ENCODE data around the gene AHCYL2. TPM values are rescaled to one million over a fixed set of nuclear protein-coding genes. Genes with fewer than 3 reads are reported as not detected.
A peak's percentile ranks its signal among the peaks of the same experiment; 100 is the strongest.

AHCYL2 gene
- total and polyA plus RNA-seq, 2 donors (not counting 3 experiments of a cell fraction or from before 2014, with no cell fraction given): 10.8 to 13.5 TPM

- Histone ChIP-seq H3K4me3 (replicated peaks in 1 of 3; ENCODE audit: insufficient read depth in 1 of 3, low read depth in 1 of 3, low read length in 3 of 3) (peak overlapping the region; percentile 74 to 94 (median 79)), H3K4me2 (ENCODE audit: insufficient read depth, low read length) (peak overlapping the region; percentile 79), H4K20me1 (replicated peaks; ENCODE audit: control insufficient read depth, extremely low read depth, insufficient read depth, low read length) (no peaks in the 10 kb centered on the region), H3K4me1 (ENCODE audit: control insufficient read depth, extremely low read depth, insufficient read depth, low read length) (peaks cover 22% of the 10 kb centered on the region), H3K79me2 (ENCODE audit: control insufficient read depth, insufficient read depth, low read length) (peaks cover 2% of the 10 kb centered on the region), H3K9ac (replicated peaks; ENCODE audit: extremely low read depth, insufficient read depth, low read length) (peak overlapping the region; percentile 76), H3K27ac (ENCODE audit: insufficient read depth, low read depth, low read length) (peak overlapping the region; percentile 10), H3K27me3 (ENCODE audit: control insufficient read depth in 2 of 2, insufficient read depth in 2 of 2, low read length in 2 of 2) (no peaks in the 10 kb centered on the region), H3K36me3 (ENCODE audit: control insufficient read depth in 2 of 2, extremely low read depth in 1 of 2, insufficient read depth in 2 of 2, low read length in 2 of 2) (no peaks in the 10 kb centered on the region), H3K9me3 (replicated peaks; ENCODE audit: control insufficient read depth, insufficient read depth, low read length) (no peaks in the 10 kb centered on the region), H2AFZ (ENCODE audit: low read depth, low read length) (peak overlapping the region; percentile 92), H3K9me1 (replicated peaks; ENCODE audit: control insufficient read depth, extremely low read depth, insufficient read depth, low read length) (no peaks in the 10 kb centered on the region)
- ChIA-PET POLR2A (interaction anchor here (0.6 kb wide), 1 partner anchor 675 kb away, joined by 5 read pairs; no protein-coding TSS in a partner anchor), CTCF (interaction anchor here (0.7 to 1.7 kb wide), 19 partner anchors 8 to 422 kb away, joined by 3 to 16 read pairs (median 4); no protein-coding TSS in a partner anchor)
- no TSS peak for BruUV-seq (replicated peaks)
- dilution Hi-C loops (cut with MboI; ENCODE audit: extremely low pct_ligation_motif_present, low sequenced_read_pairs): no loop called here
- peak; percentile 72 for DNase-seq (ENCODE audit: low read depth, low spot score)
- FAIRE-seq: no peak
- TF ChIP-seq POLR2A (IDR thresholded peaks at IDR 0.05; ENCODE audit: low read depth, low read length) (peak; percentile 46), POLR2AphosphoS5 (IDR thresholded peaks at IDR 0.05; ENCODE audit: insufficient read depth, low read depth, low read length) (no peak)
- intact Hi-C loops (cut with micrococcal nuclease): loop anchor here (1.0 kb wide), 1 partner anchor 46 kb away; no protein-coding TSS in a partner anchor
These were observed 538 bp downstream of the AHCYL2 start for GRCh38 chr7:129225206-129225930.

GRCh38 chr7:129225931-129226572, 1.2 kb downstream of the AHCYL2 start:
- Histone ChIP-seq H3K79me2 (ENCODE audit: control insufficient read depth, insufficient read depth, low read length) (peaks cover 2% of the 10 kb centered on the region), H3K36me3 (ENCODE audit: control insufficient read depth in 2 of 2, extremely low read depth in 1 of 2, insufficient read depth in 2 of 2, low read length in 2 of 2) (no peaks in the 10 kb centered on the region), H3K9ac (replicated peaks; ENCODE audit: extremely low read depth, insufficient read depth, low read length) (peak overlapping the region; percentile 76), H3K9me3 (replicated peaks; ENCODE audit: control insufficient read depth, insufficient read depth, low read length) (no peaks in the 10 kb centered on the region), H3K9me1 (replicated peaks; ENCODE audit: control insufficient read depth, extremely low read depth, insufficient read depth, low read length) (no peaks in the 10 kb centered on the region), H3K27ac (ENCODE audit: insufficient read depth, low read depth, low read length) (peak overlapping the region; percentile 10), H3K4me2 (ENCODE audit: insufficient read depth, low read length) (peak overlapping the region; percentile 79), H4K20me1 (replicated peaks; ENCODE audit: control insufficient read depth, extremely low read depth, insufficient read depth, low read length) (no peaks in the 10 kb centered on the region), H2AFZ (ENCODE audit: low read depth, low read length) (peak overlapping the region; percentile 92), H3K4me1 (ENCODE audit: control insufficient read depth, extremely low read depth, insufficient read depth, low read length) (peaks cover 22% of the 10 kb centered on the region), H3K4me3 (replicated peaks in 1 of 3; ENCODE audit: insufficient read depth in 1 of 3, low read depth in 1 of 3, low read length in 3 of 3) (peak overlapping the region; percentile 74 to 94 (median 79)), H3K27me3 (ENCODE audit: control insufficient read depth in 2 of 2, insufficient read depth in 2 of 2, low read length in 2 of 2) (no peaks in the 10 kb centered on the region)
- BruUV-seq (replicated peaks): TSS peak; percentile 25
- TF ChIP-seq MYC (IDR thresholded peaks at IDR 0.05; ENCODE audit: low read depth, low read length) (no peak), POLR2AphosphoS5 (IDR thresholded peaks at IDR 0.05; ENCODE audit: insufficient read depth, low read depth, low read length) (no peak), GATA2 (IDR thresholded peaks at IDR 0.05; ENCODE audit: insufficient read depth, insufficient read length, low read depth, low read length) (no peak), FOS (IDR thresholded peaks at IDR 0.05; ENCODE audit: borderline replicate concordance, insufficient read depth, low read length) (no peak), CTCF (IDR thresholded peaks at IDR 0.05; ENCODE audit: extremely low read depth in 1 of 2, insufficient read depth in 1 of 2, low read depth in 1 of 2, low read length in 2 of 2) (no peak), MAX (IDR thresholded peaks at IDR 0.05; ENCODE audit: insufficient read depth, insufficient read length) (no peak)
- ChIA-PET POLR2A (interaction anchor here (0.6 kb wide), 1 partner anchor 676 kb away, joined by 5 read pairs; no protein-coding TSS in a partner anchor), CTCF (interaction anchor here (0.7 to 1.7 kb wide), 15 partner anchors 8 to 422 kb away, joined by 3 to 16 read pairs (median 4); no protein-coding TSS in a partner anchor)
- dilution Hi-C loops (cut with MboI; ENCODE audit: extremely low pct_ligation_motif_present, low sequenced_read_pairs) (no loop called here), intact Hi-C loops (cut with micrococcal nuclease) (loop anchor here (1.0 kb wide), 1 partner anchor 45 kb away; no protein-coding TSS in a partner anchor)
- DNase-seq (ENCODE audit: low read depth, low spot score) (no peak), FAIRE-seq (peak; percentile 58)
